OCI-M1 (cell line): ENCODE results near the gene TEKTIP1.
"Not testable (repeated sequence)": the region's sequence is repeated elsewhere in the genome, so short reads cannot be mapped to it uniquely, and the experiment has no call there.

ENCODE experiments used
- DNase-seq: peaks from one replicate; lab custom pipeline; 2025; lab: John Stamatoyannopoulos, UW

The TEKTIP1 gene

GRCh38 chr19:3507371-3508120 is 31.4 kb upstream of the TEKTIP1 start:
- no peak for DNase-seq

- not testable (repeated sequence) for DNase-seq
Observed at GRCh38 chr19:3508121-3508661, 30.8 kb upstream of the TEKTIP1 start.

GRCh38 chr19:3508771-3509535 is 30.0 kb upstream of the TEKTIP1 start:
- no peak for DNase-seq

- no peak for DNase-seq
Observed at GRCh38 chr19:3509566-3509989, 29.4 kb upstream of the TEKTIP1 start.

GRCh38 chr19:3510727-3511126 is 28.2 kb upstream of the TEKTIP1 start:
- no peak for DNase-seq

- DNase-seq, result no peak
Observed at GRCh38 chr19:3511506-3512251, 27.3 kb upstream of the TEKTIP1 start.

GRCh38 chr19:3512562-3513228 is 26.3 kb upstream of the TEKTIP1 start:
- no peak for DNase-seq

GRCh38 chr19:3513229-3514140 is 25.5 kb upstream of the TEKTIP1 start:
- DNase-seq, result no peak

GRCh38 chr19:3514930-3515329 is 24.0 kb upstream of the TEKTIP1 start:
- DNase-seq, result no peak

GRCh38 chr19:3515891-3516422 is 23.0 kb upstream of the TEKTIP1 start:
- DNase-seq, result no peak

GRCh38 chr19:3516675-3517207 is 22.2 kb upstream of the TEKTIP1 start:
- no peak for DNase-seq

- peak; percentile 8 for DNase-seq
Observed at GRCh38 chr19:3517638-3518037, 21.3 kb upstream of the TEKTIP1 start.

GRCh38 chr19:3518255-3518654 is 20.7 kb upstream of the TEKTIP1 start:
- DNase-seq, result no peak

- no peak for DNase-seq
Observed at GRCh38 chr19:3518659-3519058, 20.3 kb upstream of the TEKTIP1 start.

- DNase-seq, result no peak
Observed at GRCh38 chr19:3519126-3519525, 19.8 kb upstream of the TEKTIP1 start.

- peak; percentile 89 for DNase-seq
Observed at GRCh38 chr19:3520166-3521103, 18.5 kb upstream of the TEKTIP1 start.

- DNase-seq, result peak; percentile 80
Observed at GRCh38 chr19:3521104-3521445, 17.9 kb upstream of the TEKTIP1 start.

- no peak for DNase-seq
Observed at GRCh38 chr19:3522421-3523360, 16.3 kb upstream of the TEKTIP1 start.
